ENCODE results near the gene MINDY1. TPM values are rescaled to one million over a fixed set of nuclear protein-coding genes. Genes with fewer than 3 reads are reported as not detected.
A peak's percentile ranks its signal among the peaks of the same experiment; 100 is the strongest.

Gene MINDY1
- total and polyA plus RNA-seq, 12 donors: 6.0 to 37.5 (median 22.3) TPM

- H3K27me3 ChIP-seq: no peaks in the 10 kb centered on the region
- 62 to 74% (median 67%) methylated on average over 4 of the region's 4 CpGs for WGBS, 4 donors
- H3K36me3 ChIP-seq (replicated peaks in 1 of 2): no peaks in the 10 kb centered on the region
- TF ChIP-seq CTCF (IDR thresholded peaks at IDR 0.05): no peak
- TF ChIP-seq POLR2A (IDR thresholded peaks at IDR 0.05): no peak
- peaks cover 17 to 53% of the 10 kb centered on the region in 2 donors for H3K4me1 ChIP-seq (replicated peaks in 1 of 2)
- peak overlapping the region in 1 of 5 donors; percentile 74 for H3K27ac ChIP-seq
- no peaks in the 10 kb centered on the region for H3K9me3 ChIP-seq (replicated peaks in 1 of 3)
- intact Hi-C loops (cut with DNase I): no loop called here
- no peak for DNase-seq
- no peak overlapping the region for H3K4me3 ChIP-seq
Measured at GRCh38 chr1:151011154-151011850, 4.6 kb upstream of the MINDY1 start.

DNA sequence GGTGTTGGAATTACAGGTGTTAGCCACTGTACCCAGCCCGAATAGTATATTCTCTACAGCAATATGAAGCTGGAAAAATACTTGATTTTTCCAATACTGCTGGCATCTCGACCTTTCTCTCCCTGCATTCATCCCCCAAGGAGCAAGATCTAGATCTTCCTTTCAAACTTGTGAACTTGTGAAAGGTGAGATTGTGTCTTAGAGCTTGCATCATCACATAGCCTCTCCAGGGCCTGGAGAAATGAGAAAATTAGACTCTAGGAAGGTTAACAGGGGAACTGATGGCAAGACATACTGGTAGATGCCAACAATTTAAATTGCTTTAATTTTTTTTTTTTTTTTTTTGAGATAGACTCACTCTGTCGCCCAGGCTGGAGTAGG is 3.6 kb upstream of the MINDY1 start:
- no peak for TF ChIP-seq CTCF (IDR thresholded peaks at IDR 0.05)
- TF ChIP-seq POLR2A (IDR thresholded peaks at IDR 0.05): no peak
- Histone ChIP-seq H3K4me1 (replicated peaks in 1 of 2) (peaks cover 19 to 58% of the 10 kb centered on the region in 2 donors), H3K27me3 (no peaks in the 10 kb centered on the region), H3K4me3 (no peak overlapping the region), H3K9me3 (replicated peaks in 1 of 3) (no peaks in the 10 kb centered on the region), H3K36me3 (replicated peaks in 1 of 2) (no peaks in the 10 kb centered on the region), H3K27ac (no peak overlapping the region)
- intact Hi-C loops (cut with DNase I): no loop called here
- no peak for DNase-seq
- WGBS, 4 donors: 85 to 90% (median 89%) methylated on average over 3 of the region's 3 CpGs

- no peak for DNase-seq
- no peak overlapping the region for H3K4me3 ChIP-seq
- no peak for TF ChIP-seq CTCF (IDR thresholded peaks at IDR 0.05)
- no peak for TF ChIP-seq POLR2A (IDR thresholded peaks at IDR 0.05)
- peak overlapping the region in 1 of 5 donors; percentile 95 for H3K27ac ChIP-seq
- intact Hi-C loops (cut with DNase I): no loop called here
- no peaks in the 10 kb centered on the region for H3K27me3 ChIP-seq
- WGBS, 4 donors: 97 to 98% (median 97%) methylated on average over 8 of the region's 8 CpGs
- no peaks in the 10 kb centered on the region for H3K36me3 ChIP-seq (replicated peaks in 1 of 2)
- H3K9me3 ChIP-seq (replicated peaks in 1 of 3): no peaks in the 10 kb centered on the region
- H3K4me1 ChIP-seq (replicated peaks in 1 of 2): peaks cover 24 to 63% of the 10 kb centered on the region in 2 donors
Measured at GRCh38 chr1:151009674-151010345, 3.1 kb upstream of the MINDY1 start.

- intact Hi-C loops (cut with DNase I): no loop called here
- Histone ChIP-seq H3K36me3 (replicated peaks in 1 of 2) (no peaks in the 10 kb centered on the region), H3K9me3 (replicated peaks in 1 of 3) (no peaks in the 10 kb centered on the region), H3K4me3 (peak overlapping the region in 3 of 4 donors; percentile 46 to 98 (median 93)), H3K4me1 (replicated peaks in 1 of 2) (peaks cover 25 to 69% of the 10 kb centered on the region in 2 donors), H3K27me3 (no peaks in the 10 kb centered on the region), H3K27ac (peak overlapping the region in 4 of 5 donors; percentile 74 to 95 (median 84))
- no peak for DNase-seq
- no peak for TF ChIP-seq CTCF (IDR thresholded peaks at IDR 0.05)
- TF ChIP-seq POLR2A (IDR thresholded peaks at IDR 0.05): no peak
- 37 to 60% (median 45%) methylated on average over 3 of the region's 3 CpGs for WGBS, 4 donors
Measured at GRCh38 chr1:151009206-151009587, 2.5 kb upstream of the MINDY1 start.

Measured in adrenal gland (tissue), 12 donors.